ENCODE data around the gene CYB561D1. TPM values are rescaled to one million over a fixed set of nuclear protein-coding genes. Genes with fewer than 3 reads are reported as not detected.

Gene CYB561D1
- 6.5 and 10.4 TPM in 2 replicates for total RNA-seq

GRCh38 chr1:109493805-109494539 lies at the start of gene CYB561D1:
TSS of gene CYB561D1 (plus strand) at chr1:109494094. CDS start at chr1:109494140, 46 bp downstream.

GRCh38 chr1:109466452-109467300 lies 27.2 kb upstream of the CYB561D1 start, which contains the start of gene SYPL2:
TSS of gene SYPL2 (plus strand) at chr1:109466546. CDS start at chr1:109466844, 298 bp downstream.

GRCh38 chr1:109483672-109484518 lies 10.0 kb upstream of the CYB561D1 start, which contains the start of gene ATXN7L2:
TSS of gene ATXN7L2 (plus strand) at chr1:109483905. CDS start at chr1:109483954, 49 bp downstream.

GRCh38 chr1:109509176-109510134 lies 15.6 kb downstream of the CYB561D1 start, which contains the start of gene AMIGO1:
TSS of gene AMIGO1 (minus strand) at chr1:109509727. CDS start at chr1:109508912, 815 bp downstream.

GRCh38 chr1:109539676-109540075 lies 45.8 kb downstream of the CYB561D1 start, which contains the start of gene GPR61:
TSS of gene GPR61 (plus strand) at chr1:109539872. CDS start at chr1:109543023, 3,151 bp downstream.

GRCh38 chr1:109548321-109549267 lies 54.7 kb downstream of the CYB561D1 start, which contains the start of gene GNAI3:
TSS of gene GNAI3 (plus strand) at chr1:109548615. CDS start at chr1:109548721, 106 bp downstream.

Other genes with a start within 250 kb of the CYB561D1 start
- 4.8 and 6.3 TPM in 2 replicates for gene CELSR2, start 244.6 kb upstream of the CYB561D1 start, total RNA-seq
- 1.8 and 4.7 TPM in 2 replicates for gene PSRC1, start 210.9 kb upstream of the CYB561D1 start, total RNA-seq
- gene MYBPHL, start 187.1 kb upstream of the CYB561D1 start, total RNA-seq: not detected in 2 replicates
- 16.7 and 27.4 TPM in 2 replicates for gene SORT1, start 96.2 kb upstream of the CYB561D1 start, total RNA-seq
- gene PSMA5, start 67.6 kb upstream of the CYB561D1 start, total RNA-seq: 36.6 and 52.4 TPM in 2 replicates
- 0.56 and 0.91 TPM in 2 replicates for gene SYPL2, start 27.5 kb upstream of the CYB561D1 start, total RNA-seq
- gene ATXN7L2, start 10.2 kb upstream of the CYB561D1 start, total RNA-seq: 1.2 and 1.3 TPM in 2 replicates
- gene AMIGO1, start 15.6 kb downstream of the CYB561D1 start, total RNA-seq: 3.3 and 4.9 TPM in 2 replicates
- gene GPR61, start 45.8 kb downstream of the CYB561D1 start, total RNA-seq: 0.13 TPM in 1 of 2 replicates, not detected in the other
- gene GNAI3, start 54.5 kb downstream of the CYB561D1 start, total RNA-seq: 14.9 and 16.0 TPM in 2 replicates
- gene GNAT2, start 125.5 kb downstream of the CYB561D1 start, total RNA-seq: 0.30 and 0.33 TPM in 2 replicates
- gene AMPD2, start 125.7 kb downstream of the CYB561D1 start, total RNA-seq: 98.9 and 120 TPM in 2 replicates
- gene GSTM4, start 162.0 kb downstream of the CYB561D1 start, total RNA-seq: 7.8 and 12.9 TPM in 2 replicates
- gene GSTM2, start 174.0 kb downstream of the CYB561D1 start, total RNA-seq: 26.5 and 27.1 TPM in 2 replicates
- gene GSTM1, start 193.7 kb downstream of the CYB561D1 start, total RNA-seq: not detected in 2 replicates
- gene GSTM5, start 218.2 kb downstream of the CYB561D1 start, total RNA-seq: 4.1 and 5.0 TPM in 2 replicates
- 27.5 and 30.3 TPM in 2 replicates for gene GSTM3, start 246.9 kb downstream of the CYB561D1 start, total RNA-seq